ENCODE results near the gene PPOX. TPM values are rescaled to one million over a fixed set of nuclear protein-coding genes. Genes with fewer than 3 reads are reported as not detected.

PPOX gene
- total RNA-seq, 2 donors from 2014 or later, result 13.4 to 14.3 TPM

- H3K27ac ChIP-seq, result no peak overlapping the region
- TF ChIP-seq, protein P1, sequence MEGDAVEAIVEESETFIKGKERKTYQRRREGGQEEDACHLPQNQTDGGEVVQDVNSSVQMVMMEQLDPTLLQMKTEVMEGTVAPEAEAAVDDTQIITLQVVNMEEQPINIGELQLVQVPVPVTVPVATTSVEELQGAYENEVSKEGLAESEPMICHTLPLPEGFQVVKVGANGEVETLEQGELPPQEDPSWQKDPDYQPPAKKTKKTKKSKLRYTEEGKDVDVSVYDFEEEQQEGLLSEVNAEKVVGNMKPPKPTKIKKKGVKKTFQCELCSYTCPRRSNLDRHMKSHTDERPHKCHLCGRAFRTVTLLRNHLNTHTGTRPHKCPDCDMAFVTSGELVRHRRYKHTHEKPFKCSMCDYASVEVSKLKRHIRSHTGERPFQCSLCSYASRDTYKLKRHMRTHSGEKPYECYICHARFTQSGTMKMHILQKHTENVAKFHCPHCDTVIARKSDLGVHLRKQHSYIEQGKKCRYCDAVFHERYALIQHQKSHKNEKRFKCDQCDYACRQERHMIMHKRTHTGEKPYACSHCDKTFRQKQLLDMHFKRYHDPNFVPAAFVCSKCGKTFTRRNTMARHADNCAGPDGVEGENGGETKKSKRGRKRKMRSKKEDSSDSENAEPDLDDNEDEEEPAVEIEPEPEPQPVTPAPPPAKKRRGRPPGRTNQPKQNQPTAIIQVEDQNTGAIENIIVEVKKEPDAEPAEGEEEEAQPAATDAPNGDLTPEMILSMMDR (IDR thresholded peaks at IDR 0.05), result peak; percentile 30
- no peaks in the 10 kb centered on the region for H3K4me1 ChIP-seq
- peak; percentile 51 for DNase-seq
- no peaks in the 10 kb centered on the region for H3K27me3 ChIP-seq
- H3K4me3 ChIP-seq, result no peak overlapping the region
- H3K36me3 ChIP-seq, result no peaks in the 10 kb centered on the region
- H3K9me3 ChIP-seq, result no peaks in the 10 kb centered on the region
- intact Hi-C loops (cut with DNase I), result no loop called here
- H3K9ac ChIP-seq (ENCODE audit: low read depth in 2 of 2, low read length in 2 of 2), result no peak overlapping the region
Measured at GRCh38 chr1:161139766-161140165, 26.5 kb upstream of the PPOX start.

DNA sequence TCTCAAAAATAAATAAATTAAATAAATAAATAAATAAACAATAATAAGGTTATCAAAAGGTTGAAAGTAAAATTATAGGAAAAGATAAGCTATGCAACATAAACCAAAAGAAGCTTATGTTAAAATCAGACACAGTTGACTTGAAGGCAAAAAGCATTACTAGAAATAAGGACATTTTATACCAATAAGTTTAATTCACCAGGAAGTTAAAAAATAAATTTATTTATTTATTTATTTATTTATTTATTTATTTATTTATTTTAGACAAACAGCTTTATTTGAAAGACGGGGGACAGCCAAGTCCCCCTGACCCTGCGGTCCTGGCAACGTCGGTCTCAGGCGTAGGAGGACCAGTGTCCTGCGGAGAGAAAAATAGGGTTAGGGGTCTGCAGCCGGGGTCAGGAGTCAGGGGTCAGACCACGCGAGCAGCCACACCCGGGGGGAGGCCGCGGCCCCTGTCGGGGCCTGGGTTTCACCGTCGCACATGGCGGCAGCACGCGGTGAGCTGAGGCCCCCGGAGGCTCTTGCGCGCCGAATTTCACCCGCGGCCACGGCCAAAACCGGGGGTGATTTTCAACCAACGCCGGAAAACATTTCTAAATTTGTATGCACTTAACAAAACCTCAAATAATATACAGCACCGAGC lies 25.3 kb upstream of the PPOX start:
- H3K4me3 ChIP-seq, result no peak overlapping the region
- TF ChIP-seq, protein P1 (IDR thresholded peaks at IDR 0.05), result no peak
- intact Hi-C loops (cut with DNase I), result no loop called here
- H3K27me3 ChIP-seq, result no peaks in the 10 kb centered on the region
- no peak overlapping the region for H3K27ac ChIP-seq
- H3K9me3 ChIP-seq, result no peaks in the 10 kb centered on the region
- H3K4me1 ChIP-seq, result no peaks in the 10 kb centered on the region
- H3K36me3 ChIP-seq, result no peaks in the 10 kb centered on the region
- DNase-seq, result no peak
- H3K9ac ChIP-seq (ENCODE audit: low read depth in 2 of 2, low read length in 2 of 2), result no peak overlapping the region

DNA sequence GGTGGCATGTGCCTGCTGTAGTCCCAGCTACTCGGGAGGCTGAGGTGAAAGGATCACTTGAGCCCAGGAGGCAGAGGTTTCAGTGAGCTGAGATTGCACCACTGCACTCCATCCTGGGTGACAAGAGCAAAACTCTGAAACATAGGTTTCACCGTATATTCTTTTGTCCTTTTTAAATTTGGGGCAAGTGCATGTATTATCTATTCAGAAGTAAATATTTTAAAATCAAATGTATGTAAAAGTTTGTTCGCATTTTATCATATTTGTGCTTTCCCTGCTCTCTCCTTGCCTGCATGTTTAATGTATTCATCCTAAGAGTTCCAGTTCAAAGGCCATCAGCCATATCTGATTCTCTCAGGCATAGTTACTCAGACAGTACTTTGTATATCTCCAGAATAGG lies 20.4 kb upstream of the PPOX start:
- intact Hi-C loops (cut with DNase I), result no loop called here
- Histone ChIP-seq H3K27ac (no peak overlapping the region), H3K4me1 (no peaks in the 10 kb centered on the region), H3K27me3 (no peaks in the 10 kb centered on the region), H3K9ac (ENCODE audit: low read depth in 2 of 2, low read length in 2 of 2) (no peak overlapping the region), H3K36me3 (no peaks in the 10 kb centered on the region), H3K9me3 (no peaks in the 10 kb centered on the region), H3K4me3 (no peak overlapping the region)
- TF ChIP-seq, protein P1 (IDR thresholded peaks at IDR 0.05), result no peak
- DNase-seq, result no peak

GRCh38 chr1:161153176-161153575 lies 13.1 kb upstream of the PPOX start:
- Histone ChIP-seq H3K4me3 (peak overlapping the region; percentile 70), H3K9me3 (no peaks in the 10 kb centered on the region), H3K9ac (ENCODE audit: low read depth in 2 of 2, low read length in 2 of 2) (no peak overlapping the region), H3K27me3 (no peaks in the 10 kb centered on the region), H3K4me1 (peaks cover 8% of the 10 kb centered on the region), H3K36me3 (no peaks in the 10 kb centered on the region), H3K27ac (peak overlapping the region; percentile 88)
- no peak for DNase-seq
- intact Hi-C loops (cut with DNase I), result no loop called here
- TF ChIP-seq, protein P1 (IDR thresholded peaks at IDR 0.05), result no peak

DNA sequence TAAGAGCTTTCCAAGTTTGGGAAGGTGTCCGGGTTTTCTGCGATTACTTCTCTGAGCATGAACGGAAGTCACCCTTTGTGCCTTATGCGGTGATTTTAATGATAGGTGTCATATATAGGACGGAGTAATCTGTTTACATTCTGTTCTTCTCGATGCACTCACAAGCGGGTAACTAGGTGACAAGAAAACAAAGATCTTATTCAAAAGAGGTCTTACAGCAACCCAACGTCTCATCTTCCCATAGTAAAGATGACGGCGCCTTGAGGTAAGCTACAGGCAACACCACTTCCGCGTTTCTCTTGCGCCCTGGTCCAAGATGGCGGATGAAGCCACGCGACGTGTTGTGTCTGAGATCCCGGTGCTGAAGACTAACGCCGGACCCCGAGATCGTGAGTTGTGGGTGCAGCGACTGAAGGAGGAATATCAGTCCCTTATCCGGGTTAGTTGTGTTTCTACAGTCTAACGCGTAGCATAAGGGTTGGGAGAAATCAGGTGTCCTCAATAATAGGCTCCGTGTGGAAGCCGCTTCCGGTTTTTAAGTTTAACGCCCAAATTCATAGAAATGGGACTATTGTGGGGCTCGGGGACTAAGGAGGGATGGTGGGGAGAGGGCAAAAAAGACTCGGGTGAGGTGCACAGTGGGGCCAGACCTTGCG lies 12.4 kb upstream of the PPOX start, which contains the start of gene UFC1:
Gene UFC1 (plus strand): TSS at position 297 of the 656 bp plus-strand sequence. CDS start 20 bp downstream, at position 317.
- H3K9me3 ChIP-seq, result no peaks in the 10 kb centered on the region
- TF ChIP-seq, protein P1 (IDR thresholded peaks at IDR 0.05), result no peak
- H3K27ac ChIP-seq, result peak within 1 kb of the TSS; percentile 88
- intact Hi-C loops (cut with DNase I), result no loop called here
- peak within 1 kb of the TSS; percentile 70 for H3K4me3 ChIP-seq
- H3K27me3 ChIP-seq, result no peaks in the 10 kb centered on the region
- DNase-seq, result peak; percentile 85
- H3K9ac ChIP-seq (ENCODE audit: low read depth in 2 of 2, low read length in 2 of 2), result peak within 1 kb of the TSS; percentile 74 to 86
- H3K4me1 ChIP-seq, result peaks cover 8% of the 10 kb centered on the region
- H3K36me3 ChIP-seq, result no peaks in the 10 kb centered on the region
